DOHH2 (cell line): Measurements from ENCODE around the gene TMEM44.

Source experiments
- H3F3A ChIP-seq: fragments of 200-600 bp; sonication (generic), shearing (Covaris generic); 2 replicates; pipeline ENCODE4 v1.6.0; 2016; ENCODE audit warnings: antibody characterized with exemption, mild to moderate bottlenecking; ENCODE audit not compliant: control insufficient read depth, insufficient read depth
- H3K27ac ChIP-seq: fragments of 200-600 bp; sonication (generic); 2 replicates; pipeline ENCODE4 v1.5.1; 2014; ENCODE audit warnings: low read depth, mild to moderate bottlenecking, low read length, moderate library complexity
- H3K27me3 ChIP-seq: fragments of 200-600 bp; sonication (generic); 2 replicates; pipeline ENCODE4 v1.6.1; 2014; ENCODE audit warnings: mild to moderate bottlenecking, low read length, mixed read lengths; ENCODE audit not compliant: control insufficient read depth
- H3K36me3 ChIP-seq: fragments of 200-600 bp; sonication (generic); 2 replicates; pipeline ENCODE4 v1.6.1; 2014; ENCODE audit warnings: mild to moderate bottlenecking, low read length, moderate library complexity, mixed read lengths; ENCODE audit not compliant: control insufficient read depth
- H3K4me1 ChIP-seq: fragments of 200-600 bp; sonication (generic); 2 replicates; pipeline ENCODE4 v1.6.1; 2014; ENCODE audit warnings: mild to moderate bottlenecking, low read length, mixed read lengths; ENCODE audit not compliant: control insufficient read depth
- H3K4me2 ChIP-seq: fragments of 200-600 bp; sonication (generic); 2 replicates; pipeline ENCODE4 v1.6.0; 2014; ENCODE audit warnings: mild to moderate bottlenecking, low read length, moderate library complexity
- H3K4me3 ChIP-seq: fragments of 200-600 bp; sonication (generic); 2 replicates; pipeline ENCODE4 v1.5.1; 2014; ENCODE audit warnings: mild to moderate bottlenecking, low read length, mixed read lengths
- H3K79me2 ChIP-seq: fragments of 200-600 bp; sonication (generic); 2 replicates; pipeline ENCODE4 v1.6.1; 2014; ENCODE audit warnings: mild to moderate bottlenecking, low read length, mixed read lengths; ENCODE audit not compliant: control insufficient read depth
- H3K9me2 ChIP-seq: fragments of 200-600 bp; sonication (generic); replicated peaks from 2 replicates; pipeline ENCODE4 v1.6.1; 2014; ENCODE audit warnings: mild to moderate bottlenecking, low read length, mixed read lengths; ENCODE audit not compliant: control insufficient read depth
- H3K9me3 ChIP-seq: fragments of 200-600 bp; sonication (generic); 2 replicates; pipeline ENCODE4 v1.6.1; 2014; ENCODE audit warnings: antibody characterized with exemption, low read length, mixed read lengths; ENCODE audit not compliant: control insufficient read depth, insufficient read depth
- H4K20me1 ChIP-seq: fragments of 200-600 bp; sonication (generic); 2 replicates; pipeline ENCODE4 v1.6.0; 2014; ENCODE audit warnings: low read depth, mild to moderate bottlenecking, antibody characterized with exemption, low read length, moderate library complexity; ENCODE audit not compliant: control insufficient read depth, insufficient read depth
- EZH2phosphoT487 ChIP-seq: fragments of 200-600 bp; sonication (generic); IDR thresholded peaks from 2 replicates; pipeline ENCODE4 v1.6.1; 2017; ENCODE audit warnings: borderline replicate concordance, mild to moderate bottlenecking, antibody characterized with exemption, low read length, moderate library complexity, mixed read lengths
- TF ChIP-seq, protein P1 (sequence below): fragments of 200-600 bp; sonication (generic); IDR thresholded peaks from one replicate; pipeline ENCODE4 v1.5.1; 2014; ENCODE audit warnings: antibody characterized with exemption, mild to moderate bottlenecking, low read depth, low read length; ENCODE audit not compliant: poor library complexity, severe bottlenecking

Gene TMEM44

DNA sequence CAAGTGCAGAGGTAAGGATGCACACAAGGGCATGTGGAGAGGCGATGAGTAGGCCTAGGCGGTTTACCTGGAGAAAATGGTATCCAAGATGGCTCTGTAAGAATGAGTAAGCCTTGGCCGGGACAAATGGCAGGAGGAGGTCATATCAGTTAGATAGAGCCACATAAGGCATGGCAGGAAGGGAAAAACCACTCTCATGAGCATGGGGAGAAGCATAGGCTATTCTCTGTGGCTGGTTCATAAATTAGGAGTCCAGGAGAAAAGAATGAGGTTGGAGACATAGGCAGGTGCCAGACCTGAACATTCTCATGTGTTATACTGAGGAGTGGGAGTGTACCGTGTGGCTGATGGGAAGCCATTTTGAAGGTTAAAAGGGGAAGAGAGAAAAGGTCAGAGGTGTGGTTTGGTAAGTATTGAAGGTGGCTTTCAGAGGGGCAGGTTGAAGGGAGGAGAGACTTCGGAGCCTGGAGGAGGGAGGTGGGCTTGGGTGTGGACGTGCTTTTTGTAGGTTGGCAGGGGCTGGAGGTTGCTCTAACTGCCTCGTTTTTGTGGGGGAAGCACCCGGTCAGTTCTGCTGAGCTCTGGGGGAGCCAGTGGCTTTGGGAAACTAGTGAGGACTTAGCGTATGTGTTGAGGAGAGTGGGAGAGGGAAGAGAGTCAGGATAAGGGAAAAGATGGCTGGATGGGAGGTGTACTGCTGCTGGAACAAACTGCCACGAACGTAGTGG is 47.8 kb upstream of the TMEM44 start:
- no peaks in the 10 kb centered on the region for H3K36me3 ChIP-seq

DNA sequence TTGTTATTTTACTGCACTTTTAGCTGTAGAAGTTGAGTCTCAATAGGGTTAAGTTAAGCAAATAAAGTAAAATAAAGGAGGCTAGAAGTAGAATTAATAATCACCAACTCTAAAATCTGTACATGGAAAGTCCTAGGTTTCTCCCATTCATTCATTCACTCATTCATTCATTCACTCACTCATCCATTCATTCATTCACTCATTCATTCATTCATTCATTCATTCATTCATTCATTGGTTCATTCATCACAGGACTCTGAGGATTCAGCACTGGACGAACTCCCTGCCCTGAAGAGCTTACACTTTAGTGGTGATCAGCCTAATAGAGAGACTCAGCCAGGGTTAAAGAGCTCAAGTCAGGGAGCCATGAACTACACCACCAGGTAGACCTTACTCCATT is 43.3 kb upstream of the TMEM44 start:
- Histone ChIP-seq H3K27me3 (peaks cover 7% of the 10 kb centered on the region; the same call in 1 of the 2 replicates), H3K4me3 (no peak overlapping the region), H3K9me3 (no peaks in the 10 kb centered on the region), H3K4me1 (peaks cover 6% of the 10 kb centered on the region), H3K36me3 (peaks cover 3% of the 10 kb centered on the region; the same call in 1 of the 2 replicates), H4K20me1 (no peaks in the 10 kb centered on the region), H3K4me2 (no peak overlapping the region), H3F3A (no peaks in the 10 kb centered on the region), H3K27ac (no peak overlapping the region), H3K9me2 (no peaks in the 10 kb centered on the region), H3K79me2 (peaks cover 7% of the 10 kb centered on the region)
- TF ChIP-seq, protein P1, sequence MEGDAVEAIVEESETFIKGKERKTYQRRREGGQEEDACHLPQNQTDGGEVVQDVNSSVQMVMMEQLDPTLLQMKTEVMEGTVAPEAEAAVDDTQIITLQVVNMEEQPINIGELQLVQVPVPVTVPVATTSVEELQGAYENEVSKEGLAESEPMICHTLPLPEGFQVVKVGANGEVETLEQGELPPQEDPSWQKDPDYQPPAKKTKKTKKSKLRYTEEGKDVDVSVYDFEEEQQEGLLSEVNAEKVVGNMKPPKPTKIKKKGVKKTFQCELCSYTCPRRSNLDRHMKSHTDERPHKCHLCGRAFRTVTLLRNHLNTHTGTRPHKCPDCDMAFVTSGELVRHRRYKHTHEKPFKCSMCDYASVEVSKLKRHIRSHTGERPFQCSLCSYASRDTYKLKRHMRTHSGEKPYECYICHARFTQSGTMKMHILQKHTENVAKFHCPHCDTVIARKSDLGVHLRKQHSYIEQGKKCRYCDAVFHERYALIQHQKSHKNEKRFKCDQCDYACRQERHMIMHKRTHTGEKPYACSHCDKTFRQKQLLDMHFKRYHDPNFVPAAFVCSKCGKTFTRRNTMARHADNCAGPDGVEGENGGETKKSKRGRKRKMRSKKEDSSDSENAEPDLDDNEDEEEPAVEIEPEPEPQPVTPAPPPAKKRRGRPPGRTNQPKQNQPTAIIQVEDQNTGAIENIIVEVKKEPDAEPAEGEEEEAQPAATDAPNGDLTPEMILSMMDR: no peak
- no peak for TF ChIP-seq EZH2phosphoT487

More for the DNA sequence above, 47.8 kb upstream of the TMEM44 start:
- no peaks in the 10 kb centered on the region for H4K20me1 ChIP-seq
- H3F3A ChIP-seq: no peaks in the 10 kb centered on the region
- TF ChIP-seq EZH2phosphoT487: no peak
- TF ChIP-seq, protein P1: no peak
- no peak overlapping the region for H3K4me2 ChIP-seq
- no peak overlapping the region for H3K4me3 ChIP-seq
- H3K9me2 ChIP-seq: no peaks in the 10 kb centered on the region
- peaks cover 20% of the 10 kb centered on the region for H3K4me1 ChIP-seq
- H3K27me3 ChIP-seq: peaks cover 20% of the 10 kb centered on the region
- peaks cover 2% of the 10 kb centered on the region for H3K79me2 ChIP-seq
- no peak overlapping the region for H3K27ac ChIP-seq
- no peaks in the 10 kb centered on the region for H3K9me3 ChIP-seq

DNA sequence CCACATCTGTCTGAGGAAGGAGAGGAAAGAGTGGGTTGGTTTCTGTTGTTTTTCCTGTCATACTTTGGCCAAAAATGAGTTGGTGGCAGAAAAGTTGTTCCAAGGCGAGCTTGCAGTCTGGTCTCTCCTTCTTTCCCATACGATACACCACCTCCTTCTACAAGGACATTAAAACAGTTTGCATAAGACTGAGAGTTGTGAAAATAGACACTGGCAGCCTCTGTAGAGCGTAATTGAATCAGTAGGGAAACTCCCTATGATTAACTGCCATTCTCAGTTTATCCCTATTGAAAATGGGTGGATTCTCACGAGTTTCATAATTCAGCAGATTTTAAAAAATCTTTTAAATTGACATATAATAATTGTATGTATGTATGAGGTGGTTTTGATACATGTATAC is 42.5 kb upstream of the TMEM44 start:
- no peak overlapping the region for H3K27ac ChIP-seq
- peaks cover 4% of the 10 kb centered on the region; the same call in 1 of the 2 replicates for H4K20me1 ChIP-seq
- no peaks in the 10 kb centered on the region for H3F3A ChIP-seq
- TF ChIP-seq EZH2phosphoT487: no peak
- TF ChIP-seq, protein P1: no peak
- H3K4me2 ChIP-seq: no peak overlapping the region
- peaks cover 3% of the 10 kb centered on the region; the same call in 1 of the 2 replicates for H3K36me3 ChIP-seq
- peaks cover 7% of the 10 kb centered on the region; the same call in 1 of the 2 replicates for H3K27me3 ChIP-seq
- H3K9me3 ChIP-seq: no peaks in the 10 kb centered on the region
- peaks cover 15% of the 10 kb centered on the region for H3K79me2 ChIP-seq
- peaks cover 13% of the 10 kb centered on the region for H3K4me1 ChIP-seq
- no peak overlapping the region for H3K4me3 ChIP-seq
- no peaks in the 10 kb centered on the region for H3K9me2 ChIP-seq
